ENCODE data around the gene SOX1.

DNA sequence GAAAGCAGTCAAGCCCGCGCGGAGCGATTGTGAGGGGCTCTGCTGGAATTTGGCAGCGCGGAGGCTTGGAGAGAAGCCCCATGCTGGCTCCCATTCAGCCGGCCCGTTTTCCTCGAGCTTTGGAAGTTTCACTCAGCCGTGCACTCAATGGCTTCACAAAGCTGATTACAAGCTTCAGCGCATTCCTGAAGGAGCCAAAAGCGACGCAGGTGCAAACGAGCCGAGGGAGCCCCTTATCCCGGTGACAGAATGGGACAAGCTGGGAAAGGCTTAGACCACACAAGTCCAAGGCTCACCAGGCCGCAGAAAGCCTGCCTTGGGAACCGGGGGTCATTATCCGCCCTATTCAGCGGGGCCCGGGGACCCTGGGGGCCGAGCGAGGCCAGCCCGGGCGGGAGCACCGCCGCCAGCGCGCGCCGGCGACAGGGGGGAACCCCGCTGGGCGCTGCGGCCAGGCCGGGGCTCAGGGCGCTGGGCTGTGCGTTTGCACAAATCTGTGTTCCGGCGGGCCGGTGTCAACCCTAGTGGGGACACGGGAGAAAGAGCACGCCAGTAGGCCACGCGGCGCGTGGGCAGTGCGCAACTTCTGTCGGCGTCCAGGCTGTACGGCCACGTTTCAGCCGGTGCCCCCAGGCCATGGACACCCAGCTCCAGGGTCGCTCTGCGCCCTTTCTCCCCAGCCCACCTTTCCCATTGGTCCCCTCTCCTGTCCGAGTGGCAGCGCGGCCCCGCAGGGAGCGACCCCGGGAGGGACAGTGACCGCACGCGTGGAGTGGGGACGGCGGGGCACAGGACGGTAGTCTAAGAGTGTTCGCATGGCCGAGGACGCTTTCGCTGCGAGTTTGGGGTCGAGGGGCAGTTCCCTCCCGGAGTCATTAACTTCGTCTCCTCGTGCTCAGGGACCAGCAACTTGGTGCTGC is 37.3 kb downstream of the SOX1 start:
- TF ChIP-seq MXI1 (IDR thresholded peaks at IDR 0.05; ENCODE audit: low read depth, low read length) (no peak), GABPA (IDR thresholded peaks at IDR 0.05; ENCODE audit: low read depth) (no peak), RFX5 (IDR thresholded peaks at IDR 0.05; ENCODE audit: low read length) (no peak), RCOR1 (IDR thresholded peaks at IDR 0.05; ENCODE audit: low read length) (no peak), POLR2AphosphoS5 (IDR thresholded peaks at IDR 0.05; ENCODE audit: low read depth, low read length) (no peak)
- TF ChIP-seq, protein P1, sequence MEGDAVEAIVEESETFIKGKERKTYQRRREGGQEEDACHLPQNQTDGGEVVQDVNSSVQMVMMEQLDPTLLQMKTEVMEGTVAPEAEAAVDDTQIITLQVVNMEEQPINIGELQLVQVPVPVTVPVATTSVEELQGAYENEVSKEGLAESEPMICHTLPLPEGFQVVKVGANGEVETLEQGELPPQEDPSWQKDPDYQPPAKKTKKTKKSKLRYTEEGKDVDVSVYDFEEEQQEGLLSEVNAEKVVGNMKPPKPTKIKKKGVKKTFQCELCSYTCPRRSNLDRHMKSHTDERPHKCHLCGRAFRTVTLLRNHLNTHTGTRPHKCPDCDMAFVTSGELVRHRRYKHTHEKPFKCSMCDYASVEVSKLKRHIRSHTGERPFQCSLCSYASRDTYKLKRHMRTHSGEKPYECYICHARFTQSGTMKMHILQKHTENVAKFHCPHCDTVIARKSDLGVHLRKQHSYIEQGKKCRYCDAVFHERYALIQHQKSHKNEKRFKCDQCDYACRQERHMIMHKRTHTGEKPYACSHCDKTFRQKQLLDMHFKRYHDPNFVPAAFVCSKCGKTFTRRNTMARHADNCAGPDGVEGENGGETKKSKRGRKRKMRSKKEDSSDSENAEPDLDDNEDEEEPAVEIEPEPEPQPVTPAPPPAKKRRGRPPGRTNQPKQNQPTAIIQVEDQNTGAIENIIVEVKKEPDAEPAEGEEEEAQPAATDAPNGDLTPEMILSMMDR (IDR thresholded peaks at IDR 0.05), result no peak
- TF ChIP-seq, protein P2, sequence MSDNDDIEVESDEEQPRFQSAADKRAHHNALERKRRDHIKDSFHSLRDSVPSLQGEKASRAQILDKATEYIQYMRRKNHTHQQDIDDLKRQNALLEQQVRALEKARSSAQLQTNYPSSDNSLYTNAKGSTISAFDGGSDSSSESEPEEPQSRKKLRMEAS (IDR thresholded peaks at IDR 0.05; ENCODE audit: low read depth), result no peak
- TF ChIP-seq, protein P3, sequence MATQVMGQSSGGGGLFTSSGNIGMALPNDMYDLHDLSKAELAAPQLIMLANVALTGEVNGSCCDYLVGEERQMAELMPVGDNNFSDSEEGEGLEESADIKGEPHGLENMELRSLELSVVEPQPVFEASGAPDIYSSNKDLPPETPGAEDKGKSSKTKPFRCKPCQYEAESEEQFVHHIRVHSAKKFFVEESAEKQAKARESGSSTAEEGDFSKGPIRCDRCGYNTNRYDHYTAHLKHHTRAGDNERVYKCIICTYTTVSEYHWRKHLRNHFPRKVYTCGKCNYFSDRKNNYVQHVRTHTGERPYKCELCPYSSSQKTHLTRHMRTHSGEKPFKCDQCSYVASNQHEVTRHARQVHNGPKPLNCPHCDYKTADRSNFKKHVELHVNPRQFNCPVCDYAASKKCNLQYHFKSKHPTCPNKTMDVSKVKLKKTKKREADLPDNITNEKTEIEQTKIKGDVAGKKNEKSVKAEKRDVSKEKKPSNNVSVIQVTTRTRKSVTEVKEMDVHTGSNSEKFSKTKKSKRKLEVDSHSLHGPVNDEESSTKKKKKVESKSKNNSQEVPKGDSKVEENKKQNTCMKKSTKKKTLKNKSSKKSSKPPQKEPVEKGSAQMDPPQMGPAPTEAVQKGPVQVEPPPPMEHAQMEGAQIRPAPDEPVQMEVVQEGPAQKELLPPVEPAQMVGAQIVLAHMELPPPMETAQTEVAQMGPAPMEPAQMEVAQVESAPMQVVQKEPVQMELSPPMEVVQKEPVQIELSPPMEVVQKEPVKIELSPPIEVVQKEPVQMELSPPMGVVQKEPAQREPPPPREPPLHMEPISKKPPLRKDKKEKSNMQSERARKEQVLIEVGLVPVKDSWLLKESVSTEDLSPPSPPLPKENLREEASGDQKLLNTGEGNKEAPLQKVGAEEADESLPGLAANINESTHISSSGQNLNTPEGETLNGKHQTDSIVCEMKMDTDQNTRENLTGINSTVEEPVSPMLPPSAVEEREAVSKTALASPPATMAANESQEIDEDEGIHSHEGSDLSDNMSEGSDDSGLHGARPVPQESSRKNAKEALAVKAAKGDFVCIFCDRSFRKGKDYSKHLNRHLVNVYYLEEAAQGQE (IDR thresholded peaks at IDR 0.05; ENCODE audit: low read depth, low read length), result no peak
